IPS-20b (cell line): ENCODE results near the gene BMERB1.
"Not testable (repeated sequence)": the region's sequence is repeated elsewhere in the genome, so short reads cannot be mapped to it uniquely, and the experiment has no call there.

Source experiments
- H3K27ac ChIP-seq: one replicate; pipeline ENCODE4 v1.5.1; 2013; ENCODE audit warnings: low read length
- H3K27me3 ChIP-seq: 2 replicates; pipeline ENCODE4 v1.6.1; 2013; ENCODE audit warnings: mild to moderate bottlenecking, low read length, inconsistent platforms; ENCODE audit not compliant: insufficient read depth
- H3K36me3 ChIP-seq: 2 replicates; pipeline ENCODE4 v1.6.1; 2013; ENCODE audit warnings: low read depth, mild to moderate bottlenecking, inconsistent platforms, low read length, moderate library complexity; ENCODE audit not compliant: insufficient read depth
- H3K4me1 ChIP-seq: 2 replicates; pipeline ENCODE4 v1.6.1; 2013; ENCODE audit warnings: mild to moderate bottlenecking, control low read depth, inconsistent platforms, low read length, moderate library complexity; ENCODE audit not compliant: insufficient read depth
- H3K4me3 ChIP-seq: 2 replicates; pipeline ENCODE4 v1.5.1; 2013; ENCODE audit warnings: mild to moderate bottlenecking, low read length, inconsistent platforms
- H3K9ac ChIP-seq: 2 replicates; pipeline ENCODE4 v1.6.1; 2013; ENCODE audit warnings: low read depth, mild to moderate bottlenecking, inconsistent platforms, low read length, moderate library complexity
- H3K9me3 ChIP-seq: 2 replicates; pipeline ENCODE4 v1.6.1; 2013; ENCODE audit warnings: mild to moderate bottlenecking, low read depth, low read length, inconsistent platforms; ENCODE audit not compliant: insufficient read depth

Gene BMERB1

GRCh38 chr16:15573896-15574613 lies 139.7 kb downstream of the BMERB1 start:
- H3K4me3 ChIP-seq, H3K4me1 ChIP-seq, H3K27ac ChIP-seq, H3K9ac ChIP-seq, H3K27me3 ChIP-seq, H3K36me3 ChIP-seq, H3K9me3 ChIP-seq: not testable (repeated sequence)

- no peaks in the 10 kb centered on the region for H3K36me3 ChIP-seq
- H3K4me3 ChIP-seq = no peak overlapping the region
- peaks cover 9% of the 10 kb centered on the region; the same call in 1 of the 2 replicates for H3K4me1 ChIP-seq
- H3K9me3 ChIP-seq = no peaks in the 10 kb centered on the region
- no peak overlapping the region for H3K27ac ChIP-seq
- no peak overlapping the region for H3K9ac ChIP-seq
- no peaks in the 10 kb centered on the region for H3K27me3 ChIP-seq
These were observed 140.2 kb downstream of the BMERB1 start for GRCh38 chr16:15574614-15574948.

GRCh38 chr16:15575293-15576049 lies 141.1 kb downstream of the BMERB1 start:
- H3K27me3 ChIP-seq = no peaks in the 10 kb centered on the region
- peaks cover 9% of the 10 kb centered on the region; the same call in 1 of the 2 replicates for H3K4me1 ChIP-seq
- H3K27ac ChIP-seq = no peak overlapping the region
- no peaks in the 10 kb centered on the region for H3K36me3 ChIP-seq
- H3K9ac ChIP-seq = no peak overlapping the region
- H3K9me3 ChIP-seq = no peaks in the 10 kb centered on the region
- no peak overlapping the region for H3K4me3 ChIP-seq

- Histone ChIP-seq H3K4me3 (no peak overlapping the region), H3K4me1 (peaks cover 4% of the 10 kb centered on the region; the same call in 1 of the 2 replicates), H3K27me3 (no peaks in the 10 kb centered on the region), H3K36me3 (0 out of 2 replicates have a peak, but pooled peaks cover 3% of the 10 kb centered on the region), H3K27ac (no peak overlapping the region), H3K9me3 (no peaks in the 10 kb centered on the region), H3K9ac (no peak overlapping the region)
These were observed 142.9 kb downstream of the BMERB1 start for GRCh38 chr16:15576960-15577958.

- H3K4me3 ChIP-seq = no peak overlapping the region
- H3K36me3 ChIP-seq = peaks cover 12% of the 10 kb centered on the region; the same call in 1 of the 2 replicates
- no peaks in the 10 kb centered on the region for H3K27me3 ChIP-seq
- H3K4me1 ChIP-seq = no peaks in the 10 kb centered on the region
- no peaks in the 10 kb centered on the region for H3K9me3 ChIP-seq
- no peak overlapping the region for H3K9ac ChIP-seq
- H3K27ac ChIP-seq = no peak overlapping the region
These were observed 144.4 kb downstream of the BMERB1 start for GRCh38 chr16:15578824-15579223.

- no peak overlapping the region for H3K9ac ChIP-seq
- H3K36me3 ChIP-seq = peaks cover 20% of the 10 kb centered on the region; the same call in 1 of the 2 replicates
- H3K27me3 ChIP-seq = no peaks in the 10 kb centered on the region
- no peak overlapping the region for H3K27ac ChIP-seq
- no peaks in the 10 kb centered on the region for H3K4me1 ChIP-seq
- H3K4me3 ChIP-seq = no peak overlapping the region
- peaks cover 15% of the 10 kb centered on the region; the same call in 1 of the 2 replicates for H3K9me3 ChIP-seq
These were observed 146.9 kb downstream of the BMERB1 start for GRCh38 chr16:15581127-15581815.

GRCh38 chr16:15583526-15583925 lies 149.1 kb downstream of the BMERB1 start:
- no peak overlapping the region for H3K9ac ChIP-seq
- H3K9me3 ChIP-seq = peaks cover 24% of the 10 kb centered on the region; the same call in 1 of the 2 replicates
- H3K4me3 ChIP-seq = no peak overlapping the region
- H3K27ac ChIP-seq = no peak overlapping the region
- no peaks in the 10 kb centered on the region for H3K27me3 ChIP-seq
- peaks cover 20% of the 10 kb centered on the region; the same call in 1 of the 2 replicates for H3K36me3 ChIP-seq
- no peaks in the 10 kb centered on the region for H3K4me1 ChIP-seq

GRCh38 chr16:15585956-15586355 lies 151.6 kb downstream of the BMERB1 start:
- no peak overlapping the region for H3K27ac ChIP-seq
- no peak overlapping the region for H3K9ac ChIP-seq
- H3K36me3 ChIP-seq = peaks cover 20% of the 10 kb centered on the region; the same call in 1 of the 2 replicates
- no peaks in the 10 kb centered on the region for H3K27me3 ChIP-seq
- H3K4me1 ChIP-seq = peaks cover 2% of the 10 kb centered on the region; the same call in 1 of the 2 replicates
- no peak overlapping the region for H3K4me3 ChIP-seq
- peaks cover 24% of the 10 kb centered on the region; the same call in 1 of the 2 replicates for H3K9me3 ChIP-seq

- Histone ChIP-seq H3K4me1 (peaks cover 2% of the 10 kb centered on the region; the same call in 1 of the 2 replicates), H3K9ac (no peak overlapping the region), H3K27ac (no peak overlapping the region), H3K36me3 (peaks cover 19% of the 10 kb centered on the region; the same call in 1 of the 2 replicates), H3K4me3 (no peak overlapping the region), H3K27me3 (no peaks in the 10 kb centered on the region), H3K9me3 (peaks cover 24% of the 10 kb centered on the region; the same call in 1 of the 2 replicates)
These were observed 152.3 kb downstream of the BMERB1 start for GRCh38 chr16:15586716-15587115.

- Histone ChIP-seq H3K36me3 (peaks cover 17% of the 10 kb centered on the region; the same call in 1 of the 2 replicates), H3K4me1 (peaks cover 2% of the 10 kb centered on the region; the same call in 1 of the 2 replicates), H3K27me3 (no peaks in the 10 kb centered on the region), H3K9me3 (peaks cover 24% of the 10 kb centered on the region; the same call in 1 of the 2 replicates), H3K4me3 (no peak overlapping the region), H3K9ac (no peak overlapping the region), H3K27ac (no peak overlapping the region)
These were observed 152.9 kb downstream of the BMERB1 start for GRCh38 chr16:15587152-15587825.
